Measurements from ENCODE around the gene CRYL1.

The CRYL1 gene

GRCh38 chr13:20558982-20559381 lies 33.3 kb upstream of the CRYL1 start:
- DNase-seq (ENCODE audit: low read depth in 1 of 2, low spot score in 1 of 2) = no peak
- TF ChIP-seq JUND (IDR thresholded peaks at IDR 0.05; ENCODE audit: low read depth) = no peak
- in situ Hi-C loops (cut with HindIII; ENCODE audit: low pct_unique_long_range_greater_than_20kb, low sequenced_read_pairs) = no loop called here

GRCh38 chr13:20553311-20553710 lies 27.7 kb upstream of the CRYL1 start:
- in situ Hi-C loops (cut with HindIII; ENCODE audit: low pct_unique_long_range_greater_than_20kb, low sequenced_read_pairs) = no loop called here
- DNase-seq (ENCODE audit: low read depth in 1 of 2, low spot score in 1 of 2) = no peak
- TF ChIP-seq JUND (IDR thresholded peaks at IDR 0.05; ENCODE audit: low read depth) = no peak

- no peak for TF ChIP-seq JUND (IDR thresholded peaks at IDR 0.05; ENCODE audit: low read depth)
- in situ Hi-C loops (cut with HindIII; ENCODE audit: low pct_unique_long_range_greater_than_20kb, low sequenced_read_pairs) = no loop called here
- no peak for DNase-seq (ENCODE audit: low read depth in 1 of 2, low spot score in 1 of 2)
Observed at GRCh38 chr13:20550799-20551198, 25.1 kb upstream of the CRYL1 start.

GRCh38 chr13:20547479-20547908 lies 21.8 kb upstream of the CRYL1 start:
- no peak for TF ChIP-seq JUND (IDR thresholded peaks at IDR 0.05; ENCODE audit: low read depth)
- in situ Hi-C loops (cut with HindIII; ENCODE audit: low pct_unique_long_range_greater_than_20kb, low sequenced_read_pairs) = no loop called here
- DNase-seq (ENCODE audit: low read depth in 1 of 2, low spot score in 1 of 2) = no peak

- no peak for TF ChIP-seq JUND (IDR thresholded peaks at IDR 0.05; ENCODE audit: low read depth)
- in situ Hi-C loops (cut with HindIII; ENCODE audit: low pct_unique_long_range_greater_than_20kb, low sequenced_read_pairs) = no loop called here
- DNase-seq (ENCODE audit: low read depth in 1 of 2, low spot score in 1 of 2) = no peak
Observed at GRCh38 chr13:20546556-20546955, 20.9 kb upstream of the CRYL1 start.

GRCh38 chr13:20544201-20544923 lies 18.7 kb upstream of the CRYL1 start:
- no peak for TF ChIP-seq JUND (IDR thresholded peaks at IDR 0.05; ENCODE audit: low read depth)
- DNase-seq (ENCODE audit: low read depth in 1 of 2, low spot score in 1 of 2) = no peak
- in situ Hi-C loops (cut with HindIII; ENCODE audit: low pct_unique_long_range_greater_than_20kb, low sequenced_read_pairs) = no loop called here

GRCh38 chr13:20536992-20537391 lies 11.3 kb upstream of the CRYL1 start:
- no peak for DNase-seq (ENCODE audit: low read depth in 1 of 2, low spot score in 1 of 2)
- in situ Hi-C loops (cut with HindIII; ENCODE audit: low pct_unique_long_range_greater_than_20kb, low sequenced_read_pairs) = no loop called here
- no peak for TF ChIP-seq JUND (IDR thresholded peaks at IDR 0.05; ENCODE audit: low read depth)

- TF ChIP-seq JUND (IDR thresholded peaks at IDR 0.05; ENCODE audit: low read depth) = no peak
- in situ Hi-C loops (cut with HindIII; ENCODE audit: low pct_unique_long_range_greater_than_20kb, low sequenced_read_pairs) = no loop called here
- no peak for DNase-seq (ENCODE audit: low read depth in 1 of 2, low spot score in 1 of 2)
Observed at GRCh38 chr13:20534038-20534608, 8.5 kb upstream of the CRYL1 start.

GRCh38 chr13:20528452-20528851 lies 2.8 kb upstream of the CRYL1 start:
- no peak for TF ChIP-seq JUND (IDR thresholded peaks at IDR 0.05; ENCODE audit: low read depth)
- no peak for DNase-seq (ENCODE audit: low read depth in 1 of 2, low spot score in 1 of 2)
- in situ Hi-C loops (cut with HindIII; ENCODE audit: low pct_unique_long_range_greater_than_20kb, low sequenced_read_pairs) = no loop called here

- no peak for DNase-seq (ENCODE audit: low read depth in 1 of 2, low spot score in 1 of 2)
- TF ChIP-seq JUND (IDR thresholded peaks at IDR 0.05; ENCODE audit: low read depth) = no peak
- in situ Hi-C loops (cut with HindIII; ENCODE audit: low pct_unique_long_range_greater_than_20kb, low sequenced_read_pairs) = no loop called here
Observed at GRCh38 chr13:20526664-20527063, 1.0 kb upstream of the CRYL1 start.

GRCh38 chr13:20525144-20525600 lies 485 bp downstream of the CRYL1 start:
- no peak for TF ChIP-seq JUND (IDR thresholded peaks at IDR 0.05; ENCODE audit: low read depth)
- DNase-seq (ENCODE audit: low read depth in 1 of 2, low spot score in 1 of 2) = peak in 1 of 2 experiments; percentile 51
- in situ Hi-C loops (cut with HindIII; ENCODE audit: low pct_unique_long_range_greater_than_20kb, low sequenced_read_pairs) = no loop called here

- DNase-seq (ENCODE audit: low read depth in 1 of 2, low spot score in 1 of 2) = no peak
- in situ Hi-C loops (cut with HindIII; ENCODE audit: low pct_unique_long_range_greater_than_20kb, low sequenced_read_pairs) = no loop called here
- no peak for TF ChIP-seq JUND (IDR thresholded peaks at IDR 0.05; ENCODE audit: low read depth)
Observed at GRCh38 chr13:20521364-20522115, 4.1 kb downstream of the CRYL1 start.

- DNase-seq (ENCODE audit: low read depth in 1 of 2, low spot score in 1 of 2) = no peak
- in situ Hi-C loops (cut with HindIII; ENCODE audit: low pct_unique_long_range_greater_than_20kb, low sequenced_read_pairs) = no loop called here
- no peak for TF ChIP-seq JUND (IDR thresholded peaks at IDR 0.05; ENCODE audit: low read depth)
Observed at GRCh38 chr13:20519875-20520274, 5.8 kb downstream of the CRYL1 start.
